GM18868 (cell line): ENCODE results near the gene MIS12.

Source experiments
- ATAC-seq: cut with Tn5 transposase; IDR thresholded peaks from one replicate; pipeline ENCODE4 v1.9.1; 2021; ENCODE audit warnings: mild to moderate bottlenecking, moderate library complexity; ENCODE audit not compliant: unreplicated experiment

MIS12 gene, protein sequence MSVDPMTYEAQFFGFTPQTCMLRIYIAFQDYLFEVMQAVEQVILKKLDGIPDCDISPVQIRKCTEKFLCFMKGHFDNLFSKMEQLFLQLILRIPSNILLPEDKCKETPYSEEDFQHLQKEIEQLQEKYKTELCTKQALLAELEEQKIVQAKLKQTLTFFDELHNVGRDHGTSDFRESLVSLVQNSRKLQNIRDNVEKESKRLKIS

DNA sequence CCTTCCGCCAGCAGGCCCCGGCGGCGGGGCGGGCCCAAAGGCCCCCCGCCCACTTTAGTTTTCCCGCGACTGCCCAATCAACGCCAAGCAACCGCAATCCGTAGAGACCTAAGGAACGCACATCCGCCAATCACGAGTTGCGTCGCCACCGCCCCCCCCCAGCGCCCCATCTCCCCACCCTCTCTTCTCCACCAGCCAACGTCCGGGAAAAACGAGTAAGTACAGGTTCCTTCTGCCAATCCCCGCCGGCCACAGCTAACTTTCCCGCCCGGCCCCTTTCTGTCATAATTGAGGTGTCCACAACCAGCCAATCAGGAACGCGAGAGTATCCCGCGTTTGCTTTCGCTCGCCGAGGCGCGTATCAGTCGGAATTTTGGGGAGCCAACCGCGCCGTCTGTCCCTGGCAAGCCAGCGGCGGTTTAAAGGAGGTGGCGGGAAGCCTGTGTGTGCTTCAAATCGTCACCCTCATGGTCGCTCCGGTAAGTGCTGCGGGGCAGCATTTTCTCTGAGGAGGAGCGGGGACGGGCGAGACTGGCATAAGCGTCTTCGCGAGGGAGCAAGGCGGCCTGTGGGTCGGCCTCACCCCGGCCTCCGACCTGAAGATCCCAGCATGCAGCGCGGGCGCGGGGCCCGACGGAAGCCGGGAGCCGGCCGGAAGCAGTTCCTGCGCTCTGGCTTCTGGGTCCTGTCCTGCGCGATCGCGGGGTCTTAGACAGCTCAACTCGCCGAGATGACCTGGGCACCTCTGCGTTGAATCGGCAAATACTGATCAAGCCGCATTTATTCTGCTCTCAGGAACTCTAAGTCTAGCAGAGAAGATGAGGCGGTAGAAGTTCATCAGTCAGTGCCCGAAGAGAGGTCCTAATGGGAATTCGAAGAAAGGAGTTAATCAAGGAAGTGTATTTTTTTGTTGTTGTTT is at the start of gene MIS12:
TSS of gene MIS12 (plus strand) at position 361 of the 919 bp plus-strand sequence. CDS start 2,297 bp downstream, outside the sequence.
- ATAC-seq, result peak; percentile 90

GRCh38 chr17:5437721-5438317 is 48.5 kb upstream of the MIS12 start:
- no peak for ATAC-seq

DNA sequence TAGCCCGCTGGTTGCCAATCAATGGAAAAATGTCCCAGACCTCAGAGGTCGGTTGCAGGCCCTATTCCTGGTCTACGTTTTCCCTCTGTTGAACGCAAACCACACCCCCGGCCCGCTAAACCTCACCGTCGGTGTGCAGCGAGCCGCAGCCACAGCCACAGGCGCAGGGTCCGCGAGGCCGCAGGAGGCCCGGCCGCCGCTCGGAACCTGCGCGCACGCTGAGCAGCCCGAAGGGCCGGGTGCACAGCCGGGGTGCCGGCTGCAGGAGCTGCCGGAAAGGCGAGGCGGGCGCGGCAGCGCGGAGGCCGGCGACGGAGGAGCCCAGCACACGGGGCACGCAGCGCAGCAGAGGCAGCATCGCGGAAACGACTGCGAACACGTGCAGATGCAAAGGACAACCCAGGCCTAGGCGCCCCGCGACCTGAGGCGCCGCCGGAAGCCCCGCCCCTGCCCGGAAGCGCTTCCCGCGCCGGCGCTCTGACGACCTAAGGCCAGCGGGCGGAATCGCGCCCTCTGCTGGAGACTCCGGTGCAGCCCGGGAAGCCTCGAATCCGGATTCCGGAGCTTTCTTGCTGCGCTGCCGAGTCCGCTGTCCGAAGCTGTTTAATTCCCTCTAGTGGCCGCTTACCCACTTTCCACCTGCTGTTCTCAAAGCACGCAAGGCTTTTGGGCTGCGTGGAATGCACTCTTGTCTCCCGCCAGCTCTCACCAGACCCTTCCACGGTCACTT is 47.5 kb upstream of the MIS12 start, which contains the start of gene C1QBP:
TSS of gene C1QBP (minus strand) at position 440 of the 730 bp plus-strand sequence. CDS start at position 358, 82 bp downstream.
- peak; percentile 85 for ATAC-seq

- ATAC-seq, result no peak
These were observed 47.0 kb upstream of the MIS12 start for GRCh38 chr17:5439446-5439764.

- no peak for ATAC-seq
These were observed 42.6 kb upstream of the MIS12 start for GRCh38 chr17:5443728-5444127.

DNA sequence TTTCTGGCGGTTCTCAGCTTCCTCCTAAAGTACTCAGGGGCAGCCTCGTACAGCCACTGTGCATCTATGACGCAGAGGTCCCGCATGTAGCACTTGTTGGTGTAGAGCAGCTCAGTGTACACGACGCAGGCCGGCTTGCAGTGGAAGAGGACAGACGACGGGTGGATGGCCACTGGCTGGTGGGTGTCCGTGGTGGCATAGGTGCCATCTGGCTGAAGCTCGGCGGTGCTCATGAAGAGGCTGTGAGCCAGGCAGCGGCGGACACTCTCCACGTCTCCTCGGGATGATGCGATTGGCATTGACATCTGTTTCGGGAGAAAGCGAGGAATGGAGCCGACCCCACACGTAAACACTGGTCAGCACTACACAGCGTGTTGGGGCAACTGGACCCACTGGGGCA is 42.2 kb upstream of the MIS12 start:
- ATAC-seq, result no peak

DNA sequence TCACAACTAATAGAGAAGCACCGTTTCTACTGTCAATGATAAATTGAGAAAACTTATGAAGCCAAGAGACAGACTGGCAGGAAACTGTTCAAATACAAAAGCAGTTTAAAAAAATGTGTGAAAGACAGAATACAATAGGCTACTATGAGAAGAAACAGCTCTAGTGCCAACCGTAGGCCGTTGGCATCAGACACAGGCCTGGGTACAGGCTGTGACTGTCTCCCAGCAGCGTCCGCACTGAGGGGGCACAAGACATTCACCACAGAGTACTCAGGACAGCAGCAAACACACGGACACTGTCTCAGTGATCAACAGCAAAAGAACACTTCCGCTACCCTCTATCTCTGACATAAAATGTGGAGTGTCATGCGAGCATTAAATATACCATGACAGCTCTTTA is 39.6 kb upstream of the MIS12 start:
- no peak for ATAC-seq

GRCh38 chr17:5464717-5465507 is 21.5 kb upstream of the MIS12 start:
- ATAC-seq, result no peak

DNA sequence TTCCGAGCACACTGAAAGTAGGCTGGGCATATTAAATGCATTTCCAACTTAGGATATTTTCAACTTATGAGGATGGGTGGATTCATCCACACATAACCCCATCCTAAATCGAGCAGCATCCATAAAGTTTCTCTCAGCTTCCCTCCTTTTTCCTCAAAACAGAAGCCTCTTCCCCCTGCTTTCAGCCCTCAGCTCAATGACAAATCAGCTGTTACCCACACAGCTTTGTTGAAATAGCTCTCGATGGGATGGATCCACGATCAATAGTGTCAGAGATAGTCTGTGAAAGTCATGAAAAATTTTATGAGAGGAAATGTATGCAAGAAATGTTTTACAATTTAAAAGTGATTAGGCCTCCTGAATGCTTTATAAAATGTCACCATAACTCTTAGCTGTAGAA is 20.1 kb upstream of the MIS12 start:
- ATAC-seq, result no peak

- ATAC-seq, result no peak
These were observed 18.9 kb upstream of the MIS12 start for GRCh38 chr17:5467416-5467815.

DNA sequence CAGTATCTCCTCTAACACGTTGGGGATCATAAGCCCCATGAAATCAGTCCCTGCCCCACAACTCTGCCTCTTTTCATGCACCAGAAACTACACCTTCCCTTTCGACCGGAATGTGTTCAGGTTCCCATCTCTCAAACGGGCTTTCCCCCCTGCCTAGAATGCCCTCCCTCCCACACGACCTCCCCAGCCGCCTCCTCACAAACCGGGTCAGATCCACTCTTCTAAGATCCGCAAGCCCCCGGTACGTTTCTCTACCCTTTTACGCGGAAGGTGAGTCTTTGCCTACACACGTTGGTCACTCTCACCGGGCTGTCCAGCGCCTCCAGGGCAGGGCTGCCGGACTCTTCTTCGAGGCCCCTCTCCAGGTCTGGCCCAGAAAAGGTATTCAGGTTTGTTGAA is 18.3 kb upstream of the MIS12 start:
- ATAC-seq, result no peak

GRCh38 chr17:5472511-5472910 is 13.9 kb upstream of the MIS12 start:
- ATAC-seq, result no peak

DNA sequence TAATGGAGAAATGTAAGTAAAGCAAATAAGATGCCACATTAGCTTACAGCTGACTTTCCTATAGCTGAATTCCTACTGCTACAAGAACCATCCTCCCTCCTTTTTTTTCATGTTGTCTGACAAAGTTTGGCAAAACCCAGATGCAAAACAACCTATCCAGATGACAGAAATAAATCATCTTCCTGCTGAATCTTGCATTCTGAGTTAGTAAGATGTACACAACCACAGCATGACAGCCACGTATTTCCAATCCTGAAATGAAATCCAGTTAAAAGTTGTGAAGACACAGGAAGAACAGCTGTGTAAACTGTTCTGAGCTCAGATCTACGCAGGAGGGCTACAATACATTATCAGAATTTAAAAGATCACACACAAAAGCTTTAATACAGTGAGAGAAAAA is 12.5 kb upstream of the MIS12 start:
- no peak for ATAC-seq

- ATAC-seq, result no peak
These were observed 7.4 kb upstream of the MIS12 start for GRCh38 chr17:5478992-5479391.

- ATAC-seq, result no peak
These were observed 5.4 kb upstream of the MIS12 start for GRCh38 chr17:5480962-5481361.

DNA sequence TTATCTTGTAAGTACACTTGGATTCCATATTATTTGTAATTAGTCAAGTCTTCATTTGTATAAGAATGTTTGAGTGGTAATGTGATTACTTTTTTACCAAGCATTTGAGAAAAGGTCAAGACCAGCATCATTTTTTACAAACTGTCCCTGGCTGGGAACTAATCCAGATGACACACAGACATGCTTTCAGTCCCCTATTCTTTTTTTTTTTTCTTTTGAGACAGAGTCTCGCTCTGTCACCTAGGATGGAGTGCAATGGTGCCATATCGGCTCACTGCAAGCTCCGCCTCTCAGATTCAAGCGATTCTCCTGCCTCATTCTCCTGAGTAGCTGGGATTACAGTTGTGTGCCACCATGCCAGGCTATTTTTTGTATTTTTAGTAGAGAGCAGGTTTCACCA is 4.9 kb upstream of the MIS12 start:
- ATAC-seq, result no peak

GRCh38 chr17:5485270-5486205 is 828 bp upstream of the MIS12 start, which contains the start of gene DERL2:
TSS of gene DERL2 (minus strand) at chr17:5486178. CDS start at chr17:5486161, 17 bp downstream.
- peak; percentile 29 for ATAC-seq

DNA sequence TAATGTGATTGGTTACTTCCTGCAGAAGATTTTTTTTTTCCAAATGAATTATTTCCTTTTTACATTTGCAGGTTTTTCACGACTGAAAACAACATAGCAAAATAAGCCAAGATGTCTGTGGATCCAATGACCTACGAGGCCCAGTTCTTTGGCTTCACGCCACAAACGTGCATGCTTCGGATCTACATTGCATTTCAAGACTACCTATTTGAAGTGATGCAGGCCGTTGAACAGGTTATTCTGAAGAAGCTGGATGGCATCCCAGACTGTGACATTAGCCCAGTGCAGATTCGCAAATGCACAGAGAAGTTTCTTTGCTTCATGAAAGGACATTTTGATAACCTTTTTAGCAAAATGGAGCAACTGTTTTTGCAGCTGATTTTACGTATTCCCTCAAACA is 2.4 kb downstream of the MIS12 start:
- ATAC-seq, result no peak

DNA sequence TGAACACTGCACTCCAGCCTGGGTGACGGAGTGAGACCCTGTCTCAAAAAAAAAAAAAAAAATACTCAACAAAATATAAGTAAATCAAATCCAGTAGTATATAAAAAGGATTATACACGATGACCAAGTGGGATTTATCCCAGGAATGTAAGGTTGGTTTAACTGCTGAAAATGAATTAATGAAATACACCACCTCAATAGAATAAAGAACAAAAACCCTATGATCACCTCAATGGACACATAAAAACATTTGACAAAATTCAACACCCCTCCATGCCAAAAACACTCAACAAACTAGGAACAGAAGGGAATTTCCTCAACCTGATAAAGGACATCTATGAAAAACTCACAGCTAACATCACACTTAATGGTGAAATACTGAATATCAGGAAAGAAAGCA is 6.6 kb downstream of the MIS12 start:
- ATAC-seq, result no peak
